ENCODE data around the gene EML1. TPM values are rescaled to one million over a fixed set of nuclear protein-coding genes. Genes with fewer than 3 reads are reported as not detected.

Gene EML1
- polyA plus RNA-seq, 1 donor from 2014 or later: 21.7 TPM

DNA sequence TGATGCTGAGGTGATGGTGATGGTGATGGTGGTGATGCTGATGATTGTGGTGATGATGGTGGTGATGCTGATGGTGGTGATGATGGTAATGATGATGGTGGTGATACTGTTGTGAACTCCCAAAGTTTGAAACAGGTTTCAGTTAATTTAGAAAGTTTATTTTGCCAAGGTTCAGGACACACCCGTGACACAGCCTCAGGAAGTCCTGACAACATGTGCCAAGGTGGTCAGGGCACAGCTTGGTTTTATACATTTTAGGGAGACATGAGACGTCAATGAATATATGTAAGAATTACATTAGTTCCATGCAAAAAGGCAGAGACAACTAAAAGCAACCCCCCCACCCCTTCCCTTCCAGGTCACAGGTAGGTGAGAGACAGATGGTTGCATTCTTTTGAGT is 159.2 kb downstream of the EML1 start:
- Histone ChIP-seq H2AFZ (ENCODE audit: low read depth, low read length) (no peak overlapping the region), H3K4me3 (ENCODE audit: low read length) (no peak overlapping the region), H3K9me2 (ENCODE audit: insufficient read depth, low read length) (no peaks in the 10 kb centered on the region), H3K36me3 (ENCODE audit: insufficient read depth, low read length) (no peaks in the 10 kb centered on the region), H3K79me2 (replicated peaks; ENCODE audit: insufficient read depth, low read length) (no peaks in the 10 kb centered on the region), H3K4me2 (ENCODE audit: low read length) (no peak overlapping the region), H4K20me1 (ENCODE audit: insufficient read depth) (no peaks in the 10 kb centered on the region), H3K27me3 (ENCODE audit: insufficient read depth, low read depth, low read length) (no peaks in the 10 kb centered on the region), H3K27ac (ENCODE audit: low read length) (no peak overlapping the region), H3F3A (ENCODE audit: insufficient read depth, low read length, poor library complexity, severe bottlenecking) (no peaks in the 10 kb centered on the region), H3K9ac (ENCODE audit: low read length) (no peak overlapping the region), H3K9me3 (ENCODE audit: low read length) (no peaks in the 10 kb centered on the region)
- TF ChIP-seq EZH2 (IDR thresholded peaks at IDR 0.05; ENCODE audit: borderline replicate concordance, insufficient read depth, low read length, poor library complexity, severe bottlenecking) (no peak), EP300 (conservative IDR thresholded peaks at IDR 0.05; ENCODE audit: poor library complexity, severe bottlenecking) (no peak), SMC3 (conservative IDR thresholded peaks at IDR 0.05; ENCODE audit: poor library complexity) (no peak), RAD21 (conservative IDR thresholded peaks at IDR 0.05) (no peak), MXI1 (conservative IDR thresholded peaks at IDR 0.05; ENCODE audit: poor library complexity, severe bottlenecking) (no peak)
- TF ChIP-seq, protein P1, sequence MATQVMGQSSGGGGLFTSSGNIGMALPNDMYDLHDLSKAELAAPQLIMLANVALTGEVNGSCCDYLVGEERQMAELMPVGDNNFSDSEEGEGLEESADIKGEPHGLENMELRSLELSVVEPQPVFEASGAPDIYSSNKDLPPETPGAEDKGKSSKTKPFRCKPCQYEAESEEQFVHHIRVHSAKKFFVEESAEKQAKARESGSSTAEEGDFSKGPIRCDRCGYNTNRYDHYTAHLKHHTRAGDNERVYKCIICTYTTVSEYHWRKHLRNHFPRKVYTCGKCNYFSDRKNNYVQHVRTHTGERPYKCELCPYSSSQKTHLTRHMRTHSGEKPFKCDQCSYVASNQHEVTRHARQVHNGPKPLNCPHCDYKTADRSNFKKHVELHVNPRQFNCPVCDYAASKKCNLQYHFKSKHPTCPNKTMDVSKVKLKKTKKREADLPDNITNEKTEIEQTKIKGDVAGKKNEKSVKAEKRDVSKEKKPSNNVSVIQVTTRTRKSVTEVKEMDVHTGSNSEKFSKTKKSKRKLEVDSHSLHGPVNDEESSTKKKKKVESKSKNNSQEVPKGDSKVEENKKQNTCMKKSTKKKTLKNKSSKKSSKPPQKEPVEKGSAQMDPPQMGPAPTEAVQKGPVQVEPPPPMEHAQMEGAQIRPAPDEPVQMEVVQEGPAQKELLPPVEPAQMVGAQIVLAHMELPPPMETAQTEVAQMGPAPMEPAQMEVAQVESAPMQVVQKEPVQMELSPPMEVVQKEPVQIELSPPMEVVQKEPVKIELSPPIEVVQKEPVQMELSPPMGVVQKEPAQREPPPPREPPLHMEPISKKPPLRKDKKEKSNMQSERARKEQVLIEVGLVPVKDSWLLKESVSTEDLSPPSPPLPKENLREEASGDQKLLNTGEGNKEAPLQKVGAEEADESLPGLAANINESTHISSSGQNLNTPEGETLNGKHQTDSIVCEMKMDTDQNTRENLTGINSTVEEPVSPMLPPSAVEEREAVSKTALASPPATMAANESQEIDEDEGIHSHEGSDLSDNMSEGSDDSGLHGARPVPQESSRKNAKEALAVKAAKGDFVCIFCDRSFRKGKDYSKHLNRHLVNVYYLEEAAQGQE (IDR thresholded peaks at IDR 0.05; ENCODE audit: borderline replicate concordance): no peak

DNA sequence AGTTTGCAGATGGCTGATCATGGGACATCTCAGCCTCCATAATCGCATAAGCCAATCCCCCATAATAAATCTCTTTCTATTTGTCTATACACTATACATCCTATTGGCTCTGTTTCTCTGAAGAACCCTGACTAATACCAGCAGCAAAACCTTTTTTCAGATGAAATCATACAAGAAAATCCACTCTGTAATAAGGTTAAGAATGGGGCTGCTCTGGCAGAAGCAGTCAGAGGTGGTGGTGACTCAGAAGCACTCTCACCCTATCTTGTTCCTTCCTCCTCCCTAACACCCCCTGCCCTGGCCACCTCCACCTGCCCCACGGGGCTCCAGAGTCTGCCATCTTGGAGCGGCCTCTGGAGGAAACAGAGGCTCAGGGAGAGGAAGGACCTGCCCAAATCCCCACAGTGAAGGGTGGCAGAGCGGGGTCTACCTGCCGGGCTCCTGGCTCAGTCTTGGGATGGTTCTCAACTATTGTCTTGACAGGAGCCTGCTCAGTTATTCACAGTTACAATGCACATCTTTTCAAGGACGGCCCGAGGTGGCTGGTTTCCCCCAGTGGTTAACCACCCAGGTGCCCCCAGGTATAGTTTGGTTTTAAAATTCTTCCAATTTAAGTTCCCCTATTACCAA is 162.7 kb downstream of the EML1 start:
- H3K9ac ChIP-seq (ENCODE audit: low read length): no peak overlapping the region
- no peak overlapping the region for H3K27ac ChIP-seq (ENCODE audit: low read length)
- H3K36me3 ChIP-seq (ENCODE audit: insufficient read depth, low read length): no peaks in the 10 kb centered on the region
- H3F3A ChIP-seq (ENCODE audit: insufficient read depth, low read length, poor library complexity, severe bottlenecking): no peaks in the 10 kb centered on the region
- no peak overlapping the region for H2AFZ ChIP-seq (ENCODE audit: low read depth, low read length)
- H3K79me2 ChIP-seq (replicated peaks; ENCODE audit: insufficient read depth, low read length): no peaks in the 10 kb centered on the region
- no peaks in the 10 kb centered on the region for H3K9me3 ChIP-seq (ENCODE audit: low read length)
- no peak overlapping the region for H3K4me3 ChIP-seq (ENCODE audit: low read length)
- H3K4me2 ChIP-seq (ENCODE audit: low read length): no peak overlapping the region
- TF ChIP-seq, protein P1 (IDR thresholded peaks at IDR 0.05; ENCODE audit: borderline replicate concordance): no peak
- no peak for TF ChIP-seq RAD21 (conservative IDR thresholded peaks at IDR 0.05)
- no peak for TF ChIP-seq TAF1 (IDR thresholded peaks at IDR 0.05; ENCODE audit: low read depth)
- TF ChIP-seq EZH2 (IDR thresholded peaks at IDR 0.05; ENCODE audit: borderline replicate concordance, insufficient read depth, low read length, poor library complexity, severe bottlenecking): no peak
- TF ChIP-seq EP300 (conservative IDR thresholded peaks at IDR 0.05; ENCODE audit: poor library complexity, severe bottlenecking): no peak
- TF ChIP-seq POLR2AphosphoS5 (IDR thresholded peaks at IDR 0.05): no peak
- TF ChIP-seq MXI1 (conservative IDR thresholded peaks at IDR 0.05; ENCODE audit: poor library complexity, severe bottlenecking): no peak
- TF ChIP-seq, protein P2, sequence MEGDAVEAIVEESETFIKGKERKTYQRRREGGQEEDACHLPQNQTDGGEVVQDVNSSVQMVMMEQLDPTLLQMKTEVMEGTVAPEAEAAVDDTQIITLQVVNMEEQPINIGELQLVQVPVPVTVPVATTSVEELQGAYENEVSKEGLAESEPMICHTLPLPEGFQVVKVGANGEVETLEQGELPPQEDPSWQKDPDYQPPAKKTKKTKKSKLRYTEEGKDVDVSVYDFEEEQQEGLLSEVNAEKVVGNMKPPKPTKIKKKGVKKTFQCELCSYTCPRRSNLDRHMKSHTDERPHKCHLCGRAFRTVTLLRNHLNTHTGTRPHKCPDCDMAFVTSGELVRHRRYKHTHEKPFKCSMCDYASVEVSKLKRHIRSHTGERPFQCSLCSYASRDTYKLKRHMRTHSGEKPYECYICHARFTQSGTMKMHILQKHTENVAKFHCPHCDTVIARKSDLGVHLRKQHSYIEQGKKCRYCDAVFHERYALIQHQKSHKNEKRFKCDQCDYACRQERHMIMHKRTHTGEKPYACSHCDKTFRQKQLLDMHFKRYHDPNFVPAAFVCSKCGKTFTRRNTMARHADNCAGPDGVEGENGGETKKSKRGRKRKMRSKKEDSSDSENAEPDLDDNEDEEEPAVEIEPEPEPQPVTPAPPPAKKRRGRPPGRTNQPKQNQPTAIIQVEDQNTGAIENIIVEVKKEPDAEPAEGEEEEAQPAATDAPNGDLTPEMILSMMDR (IDR thresholded peaks at IDR 0.05; ENCODE audit: poor library complexity, severe bottlenecking): no peak
- no peak for TF ChIP-seq SMC3 (conservative IDR thresholded peaks at IDR 0.05; ENCODE audit: poor library complexity)
- H3K9me2 ChIP-seq (ENCODE audit: insufficient read depth, low read length): no peaks in the 10 kb centered on the region
- H3K27me3 ChIP-seq (ENCODE audit: insufficient read depth, low read depth, low read length): no peaks in the 10 kb centered on the region
- H4K20me1 ChIP-seq (ENCODE audit: insufficient read depth): no peaks in the 10 kb centered on the region

All from neural cell (in vitro differentiated cells).